Measurements from ENCODE around the gene MT1H. TPM values are rescaled to one million over a fixed set of nuclear protein-coding genes. Genes with fewer than 3 reads are reported as not detected.
A peak's percentile ranks its signal among the peaks of the same experiment; 100 is the strongest.

MT1H gene
- total and polyA plus RNA-seq, 8 donors = 33.8 to 219 (median 77.8) TPM; not detected in 4

DNA sequence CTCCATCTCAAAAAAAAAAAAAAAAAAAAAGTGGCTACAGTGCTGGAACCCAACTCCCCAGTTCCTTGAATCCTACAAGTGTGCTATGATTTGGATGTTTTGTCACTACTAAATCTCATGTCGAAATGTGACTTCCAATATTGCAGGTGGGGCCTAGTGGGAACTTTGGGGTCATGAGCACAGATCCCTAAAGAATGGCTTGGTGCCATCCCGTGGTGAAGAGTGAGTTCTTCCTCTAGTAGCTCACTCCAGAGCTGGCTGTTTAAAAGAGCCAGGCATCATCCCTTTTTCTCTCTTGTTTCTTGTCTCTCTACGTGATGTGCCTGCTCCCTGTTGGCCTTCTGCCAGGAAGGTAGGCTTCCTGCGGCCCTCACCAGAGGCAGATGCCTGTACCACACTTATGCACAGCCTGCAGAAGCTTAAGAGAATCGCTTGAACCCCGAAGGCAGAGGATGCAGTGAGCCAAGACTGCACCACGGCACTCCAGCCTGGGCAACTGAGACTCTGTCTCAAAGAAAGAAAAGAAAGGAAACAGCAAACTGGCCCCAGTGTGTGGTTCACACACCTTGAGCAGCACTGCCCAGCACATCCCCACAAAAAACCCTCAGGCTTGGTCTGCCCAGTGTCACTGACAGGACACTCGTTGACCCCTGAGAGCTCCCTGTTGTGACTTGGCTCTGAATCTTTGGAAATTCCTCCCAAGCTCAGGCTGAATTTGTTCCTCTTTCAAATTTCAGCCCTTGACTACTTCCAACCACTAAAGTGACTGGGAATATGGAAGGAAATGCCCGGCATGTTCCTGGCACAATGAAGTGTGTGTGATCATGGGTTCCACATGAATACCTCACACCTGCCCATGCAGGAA, 40.9 kb upstream of the MT1H start:
- no peaks in the 10 kb centered on the region for H3K36me3 ChIP-seq
- intact Hi-C loops (cut with DNase I; ENCODE audit: low total_unique reads) = no loop called here
- H3K27me3 ChIP-seq = peaks cover 0 to 31% (median 5%) of the 10 kb centered on the region in 3 donors
- H3K9me3 ChIP-seq = no peaks in the 10 kb centered on the region
- WGBS, 5 donors = 63 to 74% (median 68%) methylated on average over 9 of the region's 9 CpGs
- no peak for DNase-seq
- H3K4me1 ChIP-seq = peaks cover 20 to 45% (median 28%) of the 10 kb centered on the region in 4 donors
- no peak overlapping the region for H3K4me3 ChIP-seq
- peak overlapping the region; percentile 25 to 97 (median 94) for H3K27ac ChIP-seq
- no peak for TF ChIP-seq POLR2A (IDR thresholded peaks at IDR 0.05)
- no peak for TF ChIP-seq POLR2AphosphoS5 (IDR thresholded peaks at IDR 0.05)
- TF ChIP-seq, protein P1, sequence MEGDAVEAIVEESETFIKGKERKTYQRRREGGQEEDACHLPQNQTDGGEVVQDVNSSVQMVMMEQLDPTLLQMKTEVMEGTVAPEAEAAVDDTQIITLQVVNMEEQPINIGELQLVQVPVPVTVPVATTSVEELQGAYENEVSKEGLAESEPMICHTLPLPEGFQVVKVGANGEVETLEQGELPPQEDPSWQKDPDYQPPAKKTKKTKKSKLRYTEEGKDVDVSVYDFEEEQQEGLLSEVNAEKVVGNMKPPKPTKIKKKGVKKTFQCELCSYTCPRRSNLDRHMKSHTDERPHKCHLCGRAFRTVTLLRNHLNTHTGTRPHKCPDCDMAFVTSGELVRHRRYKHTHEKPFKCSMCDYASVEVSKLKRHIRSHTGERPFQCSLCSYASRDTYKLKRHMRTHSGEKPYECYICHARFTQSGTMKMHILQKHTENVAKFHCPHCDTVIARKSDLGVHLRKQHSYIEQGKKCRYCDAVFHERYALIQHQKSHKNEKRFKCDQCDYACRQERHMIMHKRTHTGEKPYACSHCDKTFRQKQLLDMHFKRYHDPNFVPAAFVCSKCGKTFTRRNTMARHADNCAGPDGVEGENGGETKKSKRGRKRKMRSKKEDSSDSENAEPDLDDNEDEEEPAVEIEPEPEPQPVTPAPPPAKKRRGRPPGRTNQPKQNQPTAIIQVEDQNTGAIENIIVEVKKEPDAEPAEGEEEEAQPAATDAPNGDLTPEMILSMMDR (IDR thresholded peaks at IDR 0.05) = no peak
- no peak for TF ChIP-seq EP300 (IDR thresholded peaks at IDR 0.05)

DNA sequence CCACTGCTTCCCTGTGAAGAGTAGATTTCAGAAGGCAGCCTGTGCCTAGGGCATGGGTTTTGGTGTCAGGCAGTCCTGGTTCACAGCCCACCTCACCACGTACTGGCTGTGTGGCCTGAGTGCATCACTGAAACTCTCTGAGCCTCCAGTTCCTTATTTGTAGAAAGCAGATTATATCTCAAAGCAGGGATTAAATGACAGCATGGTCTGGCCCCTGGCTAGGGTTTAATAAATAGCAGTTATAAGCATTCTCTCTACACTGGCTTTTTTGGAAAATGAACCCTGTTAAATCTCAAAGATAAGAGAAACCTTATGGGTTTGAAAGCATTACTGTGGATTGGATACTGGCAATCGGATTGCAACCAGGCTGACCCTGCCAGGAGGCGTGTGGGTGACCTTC, 40.1 kb upstream of the MT1H start:
- peak overlapping the region in 4 of 5 donors; percentile 27 to 97 (median 70) for H3K27ac ChIP-seq
- peaks cover 20 to 46% (median 28%) of the 10 kb centered on the region in 4 donors for H3K4me1 ChIP-seq
- H3K27me3 ChIP-seq = peaks cover 0 to 35% (median 5%) of the 10 kb centered on the region in 3 donors
- no peak for DNase-seq
- H3K4me3 ChIP-seq = no peak overlapping the region
- intact Hi-C loops (cut with DNase I; ENCODE audit: low total_unique reads) = no loop called here
- H3K9me3 ChIP-seq = no peaks in the 10 kb centered on the region
- TF ChIP-seq POLR2A (IDR thresholded peaks at IDR 0.05) (no peak), POLR2AphosphoS5 (IDR thresholded peaks at IDR 0.05) (no peak), EP300 (IDR thresholded peaks at IDR 0.05) (no peak)
- TF ChIP-seq, protein P1 (IDR thresholded peaks at IDR 0.05) = no peak
- 58 to 89% (median 82%) methylated on average over 2 to 3 of the region's 3 CpGs for WGBS, 5 donors
- H3K36me3 ChIP-seq = no peaks in the 10 kb centered on the region

DNA sequence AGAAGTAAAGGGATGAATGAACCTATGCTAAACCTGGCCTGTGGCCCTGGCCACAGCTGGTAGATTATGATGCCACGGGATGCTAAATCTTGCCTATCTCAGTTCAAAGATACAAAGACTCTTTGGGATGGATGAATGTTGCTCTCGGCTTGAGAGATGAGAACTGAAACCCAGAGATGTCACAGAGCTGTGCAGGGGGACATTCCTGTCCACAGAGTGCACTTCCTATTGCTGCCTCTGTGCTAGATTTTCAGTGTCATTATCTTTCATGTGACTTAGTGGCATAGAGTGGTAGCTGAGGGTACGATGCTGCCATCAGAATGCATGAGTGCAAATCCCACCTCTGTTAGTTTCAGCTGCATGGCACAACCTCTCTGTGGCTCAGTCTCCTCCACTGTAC, 39.5 kb upstream of the MT1H start:
- Histone ChIP-seq H3K9me3 (no peaks in the 10 kb centered on the region), H3K27ac (peak overlapping the region in 2 of 5 donors; percentile 94 to 97), H3K4me3 (no peak overlapping the region), H3K4me1 (peaks cover 25 to 46% (median 32%) of the 10 kb centered on the region in 4 donors), H3K27me3 (peaks cover 0 to 37% (median 6%) of the 10 kb centered on the region in 3 donors), H3K36me3 (no peaks in the 10 kb centered on the region)
- intact Hi-C loops (cut with DNase I; ENCODE audit: low total_unique reads) = no loop called here
- no peak for TF ChIP-seq POLR2A (IDR thresholded peaks at IDR 0.05)
- TF ChIP-seq, protein P1 (IDR thresholded peaks at IDR 0.05) = no peak
- no peak for TF ChIP-seq POLR2AphosphoS5 (IDR thresholded peaks at IDR 0.05)
- TF ChIP-seq EP300 (IDR thresholded peaks at IDR 0.05) = no peak
- WGBS, 5 donors = 72 to 81% (median 77%) methylated on average over 3 of the region's 3 CpGs
- no peak for DNase-seq

DNA sequence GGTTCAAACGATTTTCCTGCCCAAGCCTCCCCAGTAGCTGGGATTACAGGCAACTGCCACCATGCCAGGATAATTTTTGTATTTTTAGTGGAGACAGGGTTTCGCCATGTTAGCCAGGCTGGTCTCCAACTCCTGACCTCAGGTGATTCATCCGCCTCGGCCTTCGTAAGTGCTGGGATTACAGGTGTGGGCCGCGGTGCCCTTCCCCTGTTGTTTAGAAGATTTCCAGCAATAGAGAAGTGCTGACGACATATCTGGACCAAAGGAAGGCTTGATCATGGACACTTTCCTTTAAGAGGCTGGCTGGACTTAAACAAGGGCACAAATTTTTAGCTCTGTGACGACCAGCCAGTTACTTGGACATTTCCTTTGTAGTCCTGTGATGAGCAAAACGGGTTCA, 38.4 kb upstream of the MT1H start:
- intact Hi-C loops (cut with DNase I; ENCODE audit: low total_unique reads) = no loop called here
- no peak for DNase-seq
- peaks cover 0 to 43% (median 11%) of the 10 kb centered on the region in 3 donors for H3K27me3 ChIP-seq
- no peak overlapping the region for H3K4me3 ChIP-seq
- H3K27ac ChIP-seq = peak overlapping the region in 4 of 5 donors; percentile 80 to 87 (median 86)
- no peak for TF ChIP-seq POLR2A (IDR thresholded peaks at IDR 0.05)
- TF ChIP-seq EP300 (IDR thresholded peaks at IDR 0.05) = no peak
- TF ChIP-seq, protein P1 (IDR thresholded peaks at IDR 0.05) = no peak
- no peak for TF ChIP-seq POLR2AphosphoS5 (IDR thresholded peaks at IDR 0.05)
- WGBS, 5 donors = 89 to 95% (median 91%) methylated on average over 10 of the region's 10 CpGs
- H3K4me1 ChIP-seq = peaks cover 25 to 51% (median 38%) of the 10 kb centered on the region in 4 donors
- H3K9me3 ChIP-seq = no peaks in the 10 kb centered on the region
- no peaks in the 10 kb centered on the region for H3K36me3 ChIP-seq
